Peyer's patch (tissue), 4 donors: ENCODE measurements around the gene CSH1.

ENCODE experiments used
- POLR2A ChIP-seq, 2 donors: fragments of 450-650 bp; IDR thresholded peaks; one replicate each; pipeline ENCODE4 v1.5.1; 2017; ENCODE audit warnings: antibody characterized with exemption in 2 of 2, mild to moderate bottlenecking in 2 of 2, moderate library complexity in 2 of 2
- TF ChIP-seq, protein P1 (sequence below), 6 experiments: fragments of 450-650 bp in 4 of 6; fragments of 200-600 bp in 2 of 6; sonication (generic) in 1 of 6; IDR thresholded peaks; one replicate each; pipeline ENCODE4 v1.5.1; 2017 to 2019; ENCODE audit warnings: antibody characterized with exemption in 6 of 6, mild to moderate bottlenecking in 3 of 6, moderate library complexity in 1 of 6

DNA sequence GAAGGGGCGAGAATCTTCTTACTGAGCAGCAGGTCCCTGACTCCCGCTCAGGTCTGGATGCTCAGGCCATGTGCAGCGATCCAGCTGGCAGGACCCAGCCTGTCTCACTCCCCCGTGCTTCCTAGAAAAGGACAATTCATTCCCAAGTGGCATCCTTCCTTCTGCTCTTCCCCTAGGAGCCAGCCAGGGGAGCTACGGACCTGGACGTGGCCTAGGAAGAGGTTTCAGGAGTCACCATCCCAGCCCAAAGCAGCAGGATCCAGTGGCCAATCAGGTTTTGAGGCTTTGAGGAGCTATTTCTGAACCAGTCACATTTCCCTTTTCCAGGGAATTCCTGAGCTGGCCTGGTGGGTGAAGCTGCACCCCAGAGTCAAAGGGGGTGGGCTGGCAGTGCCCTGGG, 43.5 kb upstream of the CSH1 start:
- TF ChIP-seq, protein P1, sequence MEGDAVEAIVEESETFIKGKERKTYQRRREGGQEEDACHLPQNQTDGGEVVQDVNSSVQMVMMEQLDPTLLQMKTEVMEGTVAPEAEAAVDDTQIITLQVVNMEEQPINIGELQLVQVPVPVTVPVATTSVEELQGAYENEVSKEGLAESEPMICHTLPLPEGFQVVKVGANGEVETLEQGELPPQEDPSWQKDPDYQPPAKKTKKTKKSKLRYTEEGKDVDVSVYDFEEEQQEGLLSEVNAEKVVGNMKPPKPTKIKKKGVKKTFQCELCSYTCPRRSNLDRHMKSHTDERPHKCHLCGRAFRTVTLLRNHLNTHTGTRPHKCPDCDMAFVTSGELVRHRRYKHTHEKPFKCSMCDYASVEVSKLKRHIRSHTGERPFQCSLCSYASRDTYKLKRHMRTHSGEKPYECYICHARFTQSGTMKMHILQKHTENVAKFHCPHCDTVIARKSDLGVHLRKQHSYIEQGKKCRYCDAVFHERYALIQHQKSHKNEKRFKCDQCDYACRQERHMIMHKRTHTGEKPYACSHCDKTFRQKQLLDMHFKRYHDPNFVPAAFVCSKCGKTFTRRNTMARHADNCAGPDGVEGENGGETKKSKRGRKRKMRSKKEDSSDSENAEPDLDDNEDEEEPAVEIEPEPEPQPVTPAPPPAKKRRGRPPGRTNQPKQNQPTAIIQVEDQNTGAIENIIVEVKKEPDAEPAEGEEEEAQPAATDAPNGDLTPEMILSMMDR (IDR thresholded peaks at IDR 0.05) = no peak
- TF ChIP-seq POLR2A (IDR thresholded peaks at IDR 0.05) = no peak
